ENCODE measurements around the gene RHBDD3.

RHBDD3 gene

GRCh38 chr22:29300467-29300806, 32.7 kb upstream of the RHBDD3 start (continued):
- TF ChIP-seq PATZ1 (tag by site-specific recombination; IDR thresholded peaks at IDR 0.05) (no peak), ZNF449 (tag by site-specific recombination; IDR thresholded peaks at IDR 0.05) (no peak), BCL6B (tag by site-specific recombination; IDR thresholded peaks at IDR 0.05) (no peak), ZNF248 (tag by site-specific recombination; IDR thresholded peaks at IDR 0.05) (no peak), OVOL3 (tag by site-specific recombination; IDR thresholded peaks at IDR 0.05) (no peak)

GRCh38 chr22:29299136-29299900, 31.5 kb upstream of the RHBDD3 start:
- POLR2A ChIA-PET: no interaction called here
- CTCF ChIA-PET: interaction anchor here (0.7 kb wide), 1 partner anchor 1408 kb away, joined by 3 read pairs; no protein-coding TSS in a partner anchor

More at GRCh38 chr22:29299136-29299900, 31.5 kb upstream of the RHBDD3 start:
- H3K4me1 ChIP-seq (ENCODE audit: control insufficient read depth, insufficient read depth, low read length): no peaks in the 10 kb centered on the region
- H3K27ac ChIP-seq (ENCODE audit: extremely low read depth, low read depth, low read length): no peak overlapping the region; the same call in none of the 2 replicates
- H3K4me3 ChIP-seq (ENCODE audit: low read depth, low read length): no peak overlapping the region
- H3K9me3 ChIP-seq (ENCODE audit: control insufficient read depth, insufficient read depth, low read depth, low read length): no peaks in the 10 kb centered on the region
- 0 out of 2 replicates have a peak, but pooled peaks have one; percentile 13 for TF ChIP-seq GLIS1 (tag by site-specific recombination; IDR thresholded peaks at IDR 0.05)
- TF ChIP-seq BCL11A (tag by site-specific recombination; IDR thresholded peaks at IDR 0.05; ENCODE audit: low read depth): no peak
- TF ChIP-seq AEBP2 (tag by site-specific recombination; IDR thresholded peaks at IDR 0.05; ENCODE audit: borderline replicate concordance): no peak
- TF ChIP-seq ZBTB26 (tag by site-specific recombination; optimal IDR thresholded peaks at IDR 0.05): no peak
- no peak for TF ChIP-seq ZNF423 (tag by site-specific recombination; IDR thresholded peaks at IDR 0.05)
- no peak for TF ChIP-seq ZNF585B (tag by site-specific recombination; IDR thresholded peaks at IDR 0.05)
- no peak for TF ChIP-seq ZNF548 (tag by site-specific recombination; IDR thresholded peaks at IDR 0.05)
- no peak for TF ChIP-seq ZNF426 (tag by site-specific recombination; IDR thresholded peaks at IDR 0.05)
- TF ChIP-seq ZNF830 (tag by site-specific recombination; IDR thresholded peaks at IDR 0.05; ENCODE audit: low read depth): no peak
- peak; percentile 29; the same call in 1 of the 2 replicates for TF ChIP-seq GLIS2 (tag by site-specific recombination; IDR thresholded peaks at IDR 0.05)
- no peak for TF ChIP-seq ZNF280D (tag by site-specific recombination; IDR thresholded peaks at IDR 0.05)
- peaks cover 46 to 77% of the 10 kb centered on the region in 2 experiments for H3K36me3 ChIP-seq (ENCODE audit: control insufficient read depth in 2 of 2, insufficient read depth in 1 of 2, low read length in 2 of 2)

Measured in HEK293 (cell line).